NOMO-1 treated with DMSO at 0.1 percent for 48 hours (cell line): ENCODE results near the gene NACC2.

Experiments used
- DNase-seq: peaks from one replicate; lab custom pipeline; 2025; ENCODE audit not compliant: unreplicated experiment; lab: John Stamatoyannopoulos, UW

NACC2 gene

DNA sequence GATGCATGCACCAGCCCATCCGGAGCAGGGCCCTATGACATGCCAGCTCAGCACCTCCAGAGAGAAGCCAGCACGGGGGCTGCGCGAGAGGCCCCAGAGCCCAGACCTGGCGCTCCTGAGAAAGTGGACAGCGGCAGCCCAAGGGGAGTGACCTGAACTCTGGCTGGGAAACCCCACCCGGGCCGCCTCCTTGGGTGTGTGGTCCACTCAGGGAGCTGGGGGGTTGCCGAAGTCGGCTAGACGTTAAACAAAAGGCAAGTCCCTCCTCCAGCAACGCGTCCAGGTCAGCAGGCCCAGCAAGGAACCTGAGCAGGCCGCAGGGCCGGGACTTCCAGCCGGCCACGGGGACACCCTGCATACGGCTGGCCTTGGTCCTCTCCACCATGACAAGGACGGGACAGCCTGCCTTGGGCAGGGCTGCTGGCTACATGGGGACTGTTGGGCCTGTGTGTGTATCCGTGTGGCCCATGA is 35.7 kb downstream of the NACC2 start:
- no peak for DNase-seq

DNA sequence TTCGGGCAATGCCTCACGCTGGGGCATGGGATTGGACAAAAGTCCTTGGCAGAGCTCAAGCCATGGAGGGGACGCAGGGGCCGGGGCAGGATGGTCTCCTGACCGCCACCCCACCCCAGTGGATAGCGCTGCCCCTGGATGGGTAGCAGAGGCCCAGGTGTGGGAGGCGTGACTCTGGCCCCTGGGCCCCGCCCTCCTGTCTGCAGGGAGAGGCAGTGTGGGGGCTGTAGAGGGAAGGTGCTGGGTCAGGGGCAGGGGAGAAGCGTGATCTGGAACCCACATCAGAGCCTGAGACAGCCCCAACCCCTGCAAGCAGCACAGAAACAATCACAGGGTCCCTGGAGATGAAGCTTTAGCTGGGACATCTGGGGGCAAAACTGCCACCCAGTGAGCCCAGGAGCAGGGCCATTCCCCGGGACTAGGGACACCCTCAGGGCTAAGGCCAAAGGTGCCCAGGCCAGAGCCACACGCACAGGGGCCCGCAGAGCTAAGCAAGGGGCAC is 36.2 kb downstream of the NACC2 start:
- no peak for DNase-seq

DNA sequence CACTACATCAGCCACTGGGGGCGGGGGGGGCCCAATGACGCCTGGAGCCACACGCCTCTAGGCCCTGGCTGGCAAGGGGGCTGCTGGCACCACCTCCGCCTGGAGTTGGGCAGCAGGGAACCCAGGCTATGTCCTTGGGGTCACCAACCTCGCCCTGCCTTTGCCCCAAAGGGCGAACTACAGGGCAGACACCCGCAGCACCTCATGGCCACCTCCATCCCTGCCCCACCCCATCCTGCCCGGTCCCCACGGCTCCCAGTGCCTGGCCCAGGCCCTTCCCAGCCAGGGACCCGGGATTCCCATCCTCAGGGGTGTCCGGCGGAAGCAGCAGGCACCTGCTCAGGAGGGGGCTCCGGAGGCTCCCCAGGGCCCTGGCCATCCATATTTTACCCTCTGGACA is 37.0 kb downstream of the NACC2 start:
- DNase-seq, result no peak

DNA sequence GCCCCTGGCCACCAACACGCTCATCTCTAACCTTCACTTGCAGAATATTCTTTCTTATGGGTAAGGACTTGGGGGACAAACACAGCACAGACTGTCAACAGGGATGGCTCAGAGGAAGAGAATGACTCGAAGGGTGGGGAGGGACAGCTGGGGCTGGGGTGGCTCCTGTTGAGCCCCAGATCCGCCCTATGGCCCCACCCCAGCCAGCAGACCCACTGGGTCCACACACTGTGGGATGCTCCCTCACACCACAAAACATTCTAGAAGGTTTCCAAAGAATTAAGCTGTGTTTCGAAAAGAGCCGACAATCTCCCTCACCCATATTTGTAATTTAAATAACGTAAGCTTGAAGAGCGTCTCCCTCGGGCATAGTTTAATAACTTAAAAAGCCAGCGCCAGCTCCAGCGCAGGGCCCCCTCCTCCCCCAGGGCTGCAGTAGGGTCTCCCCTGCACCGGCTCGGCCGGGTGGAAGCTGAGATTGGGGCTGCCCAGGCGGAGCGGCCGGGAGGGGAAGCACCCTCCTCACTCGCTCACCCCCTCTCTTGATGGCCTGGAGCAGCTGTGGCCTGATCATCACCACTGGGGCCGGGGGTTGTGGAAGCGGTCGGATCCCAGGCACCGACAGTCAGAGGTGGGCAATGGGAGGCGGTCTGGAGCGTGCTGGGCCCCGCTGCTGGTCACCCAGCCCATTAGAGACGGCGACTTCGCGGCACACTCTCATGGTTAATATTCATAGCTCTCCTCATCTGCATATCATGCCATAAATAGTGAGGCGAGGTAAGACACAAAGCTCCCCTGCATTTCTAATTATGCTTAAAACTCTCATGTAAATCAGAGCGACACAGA is 37.6 kb downstream of the NACC2 start:
- DNase-seq, result no peak

DNA sequence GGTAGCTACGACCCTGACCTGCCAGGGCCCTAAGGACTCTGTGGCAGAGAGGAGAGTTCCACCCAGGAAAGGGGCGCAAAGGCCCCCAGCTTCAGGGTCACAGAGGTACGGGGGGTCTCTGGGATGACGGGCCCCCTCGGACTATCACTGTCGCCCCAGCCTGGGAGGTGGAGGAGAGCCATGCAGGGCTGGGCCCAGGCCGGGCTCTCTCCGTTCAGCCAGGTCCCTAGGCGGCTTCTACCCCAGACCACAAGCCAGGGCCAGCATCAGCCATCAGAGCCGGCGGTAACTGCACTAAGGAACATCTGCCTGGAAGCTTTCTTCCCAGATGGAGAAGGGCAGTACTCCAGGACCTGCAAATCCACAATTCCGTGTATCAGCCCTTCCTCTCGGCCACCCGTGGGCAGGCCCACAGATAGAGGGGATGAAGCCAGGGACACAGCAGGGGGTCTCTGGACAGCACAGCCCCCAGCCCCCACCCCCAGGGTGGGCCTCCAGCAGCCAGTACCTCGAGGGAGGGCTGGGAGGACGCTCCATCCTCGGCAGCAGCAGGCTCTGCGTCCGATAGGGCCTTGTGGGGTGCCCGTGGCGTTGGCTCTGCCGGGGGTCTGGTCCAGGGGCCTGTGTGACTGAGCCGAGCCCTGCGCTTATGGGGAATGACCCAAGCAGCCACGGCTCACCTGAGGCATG is 38.4 kb downstream of the NACC2 start:
- DNase-seq, result no peak

DNA sequence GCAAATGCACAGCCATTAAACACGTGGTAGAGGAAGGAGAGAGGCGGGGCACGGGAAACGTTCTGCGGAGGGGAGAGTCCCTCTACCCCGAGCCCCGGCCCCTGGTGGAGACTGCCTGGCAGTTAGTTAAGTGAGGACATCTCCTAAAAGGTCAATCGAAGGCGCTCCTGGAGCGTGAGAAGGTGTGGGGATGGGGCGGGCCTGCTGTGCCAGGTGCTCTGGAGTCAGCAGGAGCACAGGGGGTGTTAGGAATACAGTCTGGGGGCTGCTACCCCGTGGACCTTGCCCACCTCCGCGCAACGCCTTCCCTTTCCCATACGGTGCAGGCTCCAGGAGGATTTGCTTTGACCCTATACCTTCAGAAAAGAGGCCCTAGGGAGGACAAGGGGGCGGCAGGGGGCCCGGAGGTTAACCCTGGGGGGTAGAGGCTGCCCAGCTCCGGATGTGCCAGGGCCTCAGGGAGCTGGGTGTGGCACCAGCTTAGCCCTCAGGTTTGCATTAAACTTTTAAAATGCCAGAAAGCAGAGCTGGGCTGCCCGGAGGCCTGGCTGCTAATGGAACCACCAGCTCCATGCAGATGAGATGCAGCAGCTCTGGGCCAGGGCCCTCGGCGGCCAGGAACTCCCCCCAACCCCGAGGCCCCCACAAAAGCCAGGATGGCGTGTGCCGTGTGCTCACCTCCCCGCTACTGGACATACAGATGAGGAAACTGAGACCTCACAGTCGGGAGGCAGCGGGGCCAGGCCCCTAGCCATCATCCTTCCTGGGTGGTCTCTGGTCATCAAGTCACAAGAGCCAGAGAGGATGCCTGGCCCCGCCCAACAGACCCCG is 39.2 kb downstream of the NACC2 start:
- no peak for DNase-seq

DNA sequence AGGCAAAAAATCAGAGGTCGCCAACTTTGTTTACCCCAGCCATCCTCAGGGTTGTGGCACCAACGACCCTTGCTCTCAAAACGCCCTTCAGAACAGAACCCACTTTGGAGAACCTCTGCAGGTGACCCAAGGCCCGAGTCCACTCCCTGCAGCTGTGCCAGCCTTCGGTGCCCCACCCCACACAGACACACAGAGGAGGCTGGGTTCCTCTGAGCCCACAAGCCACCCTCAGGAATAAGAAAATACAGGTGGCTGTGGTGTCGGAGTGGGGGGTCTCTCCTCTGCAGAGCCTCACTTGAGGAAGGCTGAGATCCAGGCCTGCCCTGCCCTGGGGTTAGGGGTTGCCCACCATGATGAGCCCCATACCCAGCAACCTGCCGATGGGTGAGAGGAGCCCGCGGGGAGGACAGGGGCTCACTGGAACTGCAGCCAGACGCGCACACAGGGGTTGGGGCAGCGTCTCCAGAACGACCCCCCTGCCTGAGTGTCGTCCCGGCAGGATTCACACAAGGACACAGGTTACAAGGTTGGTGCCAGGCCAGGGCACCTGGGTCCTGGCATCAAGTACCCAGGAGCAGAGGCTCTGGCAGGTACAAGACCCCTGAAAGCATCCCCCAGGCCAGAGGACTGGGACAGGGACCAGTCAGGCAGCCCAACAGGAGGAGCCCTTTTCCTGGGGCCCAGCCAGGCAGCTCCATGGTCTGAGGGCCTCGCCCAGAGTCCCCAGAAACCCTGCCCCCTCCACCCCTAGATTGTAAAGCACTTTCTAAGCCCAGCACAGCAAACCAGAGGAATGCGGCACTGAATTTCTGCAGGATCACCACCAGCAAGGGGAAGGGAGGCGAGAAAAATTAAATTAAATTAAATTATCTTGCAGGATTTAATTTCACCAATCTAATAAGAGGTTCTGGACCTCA is 40.0 kb downstream of the NACC2 start:
- DNase-seq, result no peak

DNA sequence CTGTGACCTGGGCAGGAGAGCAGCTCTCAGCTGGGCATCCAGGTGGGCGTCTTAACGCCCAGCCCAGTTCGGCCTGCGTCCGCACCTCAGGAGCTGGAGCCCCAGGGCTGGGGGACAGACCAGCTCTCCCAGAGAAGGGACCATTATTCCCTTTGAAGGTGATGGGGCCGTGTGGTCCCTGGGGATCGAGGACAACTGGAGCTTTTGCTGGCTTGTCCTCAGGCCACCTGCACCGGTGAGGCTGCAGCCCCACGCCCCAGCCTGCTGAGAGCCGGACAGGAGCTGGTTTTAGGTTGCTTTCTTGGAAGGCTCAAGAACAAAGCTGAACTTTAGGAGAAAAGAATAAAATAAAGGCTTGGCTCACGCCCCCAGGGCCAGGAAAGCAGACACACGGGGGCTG is 40.9 kb downstream of the NACC2 start:
- DNase-seq, result no peak

DNA sequence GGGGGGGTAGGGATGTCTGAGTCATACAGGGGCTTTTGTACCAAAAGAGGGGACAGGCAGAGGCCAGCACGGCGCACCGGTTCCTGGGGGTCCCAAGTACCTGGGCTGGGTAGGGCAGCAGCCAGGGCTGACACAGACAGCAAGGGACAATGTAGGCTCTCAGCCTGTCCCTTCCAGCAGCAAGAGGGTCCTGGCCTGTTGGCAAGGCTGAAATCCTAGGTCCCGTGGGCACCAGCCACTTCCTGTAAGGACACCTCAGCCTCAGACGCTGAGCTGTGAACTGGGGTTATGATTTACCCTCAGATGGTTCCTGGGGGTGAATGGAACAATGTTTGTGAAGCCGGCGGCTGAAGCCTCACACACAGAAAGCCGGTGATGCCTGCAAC is 41.3 kb downstream of the NACC2 start:
- DNase-seq, result no peak

DNA sequence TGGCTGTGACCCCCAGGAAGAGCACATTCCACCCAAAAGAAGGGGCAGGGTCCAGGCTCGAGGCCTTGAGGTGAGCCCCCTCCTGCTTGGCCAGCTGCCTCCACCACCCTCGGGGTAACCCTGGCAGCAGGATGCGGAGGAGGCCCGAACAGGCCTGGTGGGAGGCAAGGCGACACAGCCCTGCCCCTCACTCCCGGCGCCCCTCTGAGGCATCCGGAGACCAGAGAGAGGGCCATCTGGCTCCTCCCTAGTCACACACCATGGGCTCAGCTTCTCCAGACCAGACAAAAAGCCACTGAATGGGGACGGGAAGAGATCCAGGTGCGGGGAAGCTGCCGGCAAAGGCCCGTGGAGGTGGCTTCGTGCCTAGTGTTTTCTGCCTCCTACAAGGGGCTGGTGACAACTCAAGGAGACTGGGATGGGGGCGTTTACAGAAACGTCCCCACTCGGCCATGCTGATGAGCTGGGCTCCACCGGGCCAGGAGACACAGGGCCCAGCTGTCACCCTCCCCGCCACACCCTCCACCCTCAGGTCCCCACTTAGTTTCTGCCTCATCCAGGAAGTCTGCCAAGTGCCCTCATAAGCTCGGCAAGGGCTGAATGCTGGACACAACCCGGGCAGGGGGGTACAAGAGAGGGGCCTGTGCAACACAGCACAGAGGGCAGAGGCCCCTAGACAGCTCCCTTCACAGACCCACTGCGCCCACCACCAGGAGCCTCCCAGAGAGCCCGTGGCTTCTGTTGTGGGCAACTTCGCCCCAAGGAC is 41.9 kb downstream of the NACC2 start:
- DNase-seq, result no peak

DNA sequence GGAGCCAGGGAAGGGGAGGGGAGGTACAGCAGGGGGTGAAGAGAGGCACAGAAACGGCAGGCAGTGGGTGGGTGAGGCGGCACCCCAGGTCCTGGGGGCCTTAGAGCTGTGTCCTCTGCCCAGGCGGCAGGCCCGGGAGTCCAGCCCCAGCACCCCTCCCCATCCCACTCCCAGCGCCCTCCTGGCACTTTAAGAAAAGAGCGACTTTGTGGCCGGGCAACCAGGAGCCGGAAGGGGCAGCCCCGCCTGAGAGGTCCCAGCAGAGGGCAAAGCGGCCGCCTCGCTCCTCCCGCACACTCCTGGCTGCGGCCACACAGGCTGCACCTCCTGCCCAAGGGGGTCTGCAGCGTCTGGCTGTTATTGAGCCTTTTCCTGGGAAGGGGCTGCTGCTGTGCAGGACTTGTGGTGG is 42.6 kb downstream of the NACC2 start:
- peak; percentile 58 for DNase-seq

DNA sequence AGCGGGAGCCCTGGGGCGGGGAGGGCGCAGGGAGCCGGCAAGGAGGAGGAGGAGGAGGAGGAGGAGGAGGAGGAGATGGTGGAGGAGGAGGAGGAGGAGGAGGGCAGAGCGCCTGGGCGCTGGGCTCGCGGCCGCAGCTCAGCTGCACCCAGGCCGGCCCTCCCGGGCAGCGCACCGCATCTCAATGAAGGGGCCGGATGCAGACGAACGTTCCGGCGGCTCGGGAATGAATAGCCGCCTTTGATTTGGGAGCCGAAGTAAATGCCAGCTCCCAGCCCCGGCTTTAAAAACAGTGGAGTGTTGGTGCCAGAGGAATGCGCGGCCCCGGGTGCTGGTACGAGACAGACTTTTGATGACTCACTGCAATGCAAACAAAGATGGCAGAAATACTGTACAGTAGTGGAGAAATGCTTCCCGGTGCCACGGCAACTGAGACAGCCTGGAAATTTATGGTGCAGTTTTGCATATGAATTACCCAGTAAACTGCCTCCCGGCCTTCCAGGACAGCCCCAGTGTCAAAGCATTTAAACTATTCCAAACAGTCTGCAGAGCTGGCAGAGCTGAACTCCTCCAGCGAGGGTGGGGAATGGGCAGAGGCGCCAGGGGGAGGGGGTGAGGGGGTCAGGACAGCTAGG is 43.1 kb downstream of the NACC2 start:
- peak; percentile 98 for DNase-seq

DNA sequence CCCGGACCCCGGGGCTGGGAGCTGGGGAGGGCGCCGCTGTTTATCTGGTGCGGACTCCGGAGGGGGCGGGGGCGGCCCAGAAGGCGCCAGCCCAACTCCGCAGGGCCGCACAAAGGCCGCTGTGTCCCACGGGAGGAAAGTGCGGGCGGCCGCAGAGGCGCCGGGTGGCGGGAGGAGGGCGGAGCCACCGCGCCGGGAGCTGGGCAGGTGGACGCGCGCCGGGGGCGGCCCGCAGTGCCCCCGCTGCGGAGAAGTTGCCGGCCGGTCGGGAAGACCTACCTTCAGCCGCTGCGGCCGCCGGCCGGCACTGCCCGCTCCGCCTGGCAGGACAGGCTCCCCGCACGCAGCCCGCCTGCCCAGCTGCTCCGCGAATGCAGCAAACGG is 43.6 kb downstream of the NACC2 start:
- no peak for DNase-seq

DNA sequence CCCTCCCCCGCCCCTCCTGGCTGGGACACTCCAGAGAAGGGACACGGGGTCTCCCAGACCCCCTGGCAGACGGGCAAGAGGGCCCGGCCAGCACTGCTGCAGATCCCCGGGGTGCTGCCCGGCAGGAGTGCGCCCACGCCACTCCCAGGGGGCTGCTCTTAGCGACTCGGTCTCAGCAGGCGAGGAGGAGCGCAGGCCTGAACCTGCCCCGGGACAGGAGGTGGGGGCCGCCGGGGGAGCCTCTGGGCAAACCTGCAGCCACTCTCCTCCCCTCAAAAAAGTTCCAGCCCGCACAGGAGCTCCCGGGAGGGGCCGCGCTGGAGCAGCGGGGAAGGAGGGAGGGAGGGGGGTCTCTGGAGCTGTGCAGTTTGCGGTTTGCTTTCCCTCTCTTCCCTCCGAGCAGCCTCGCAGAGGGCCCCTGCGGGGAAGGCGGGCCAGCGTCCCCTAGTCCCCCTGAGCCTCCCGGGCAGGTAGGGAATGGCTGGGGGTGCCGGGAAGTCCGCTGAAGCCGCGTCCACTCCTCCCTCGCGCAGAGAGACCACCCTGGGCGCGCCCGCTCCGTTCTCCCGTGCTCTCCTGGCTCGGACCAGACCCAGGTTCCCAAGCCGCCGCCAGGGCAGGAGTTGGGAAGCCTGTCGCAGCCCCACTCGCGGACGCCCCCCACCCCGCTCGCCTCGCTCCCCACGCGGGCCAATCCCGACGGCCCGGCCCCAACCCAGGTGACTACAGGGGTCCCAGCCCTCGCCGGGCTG is 44.2 kb downstream of the NACC2 start:
- DNase-seq, result no peak

DNA sequence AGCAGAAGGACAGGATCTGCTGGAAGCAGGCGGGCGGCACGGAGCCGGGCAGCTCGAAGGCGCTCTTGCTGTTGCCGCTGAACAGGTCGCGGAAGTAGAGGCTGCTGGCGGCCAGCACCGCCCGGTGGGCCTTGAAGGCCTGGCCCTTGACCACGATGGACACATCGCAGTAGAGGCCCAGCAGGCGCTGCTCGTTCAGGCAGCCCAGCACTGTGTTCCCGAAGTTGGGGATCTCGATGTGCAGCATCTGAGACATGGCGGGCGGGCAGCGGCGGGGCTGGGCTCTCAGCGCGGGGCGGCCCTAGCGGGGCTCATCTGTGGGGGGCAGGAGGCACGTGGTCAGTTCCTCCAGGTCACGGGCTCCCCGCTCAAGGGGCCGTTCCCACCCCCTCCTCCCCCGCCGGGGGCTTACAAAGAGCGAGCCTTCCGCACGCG is 44.8 kb downstream of the NACC2 start:
- no peak for DNase-seq

DNA sequence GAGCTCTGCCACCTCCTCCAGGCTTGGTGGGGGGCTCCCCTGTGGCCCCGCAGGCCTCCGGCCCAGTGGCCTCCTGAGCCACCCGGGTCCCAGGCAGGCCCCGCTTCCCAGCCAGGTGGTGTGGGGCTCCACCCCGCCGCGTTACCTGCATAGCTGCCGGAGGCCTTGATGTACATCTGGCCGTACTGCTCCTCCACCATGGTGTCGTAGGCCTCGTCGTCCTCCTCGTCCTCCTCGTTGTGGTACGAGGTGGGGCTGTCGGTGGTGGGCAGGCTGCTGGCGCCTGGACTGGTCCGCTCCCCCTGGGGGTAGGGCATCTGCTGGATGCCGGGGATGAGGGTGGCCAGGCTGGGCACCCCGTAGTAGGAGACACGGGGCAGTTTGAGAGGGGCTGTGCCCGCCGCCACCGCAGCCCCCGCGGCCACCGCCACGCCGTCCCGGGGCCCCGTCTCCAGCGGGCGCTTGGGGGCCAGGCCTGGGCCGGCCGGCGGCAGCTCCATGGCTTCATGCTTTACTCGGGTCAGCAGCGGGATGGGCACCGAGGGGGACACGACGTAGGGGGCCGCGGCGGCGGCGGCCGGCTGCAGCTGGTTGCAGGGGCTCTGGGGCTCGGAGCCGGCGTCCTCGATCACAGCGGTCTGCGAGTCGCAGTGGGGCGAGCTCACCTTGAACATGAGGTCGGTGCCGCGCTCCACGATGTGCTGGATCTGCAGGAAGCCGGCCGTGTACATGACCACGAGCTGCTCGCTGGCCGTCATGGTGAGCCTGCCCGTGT is 45.4 kb downstream of the NACC2 start:
- DNase-seq, result no peak

DNA sequence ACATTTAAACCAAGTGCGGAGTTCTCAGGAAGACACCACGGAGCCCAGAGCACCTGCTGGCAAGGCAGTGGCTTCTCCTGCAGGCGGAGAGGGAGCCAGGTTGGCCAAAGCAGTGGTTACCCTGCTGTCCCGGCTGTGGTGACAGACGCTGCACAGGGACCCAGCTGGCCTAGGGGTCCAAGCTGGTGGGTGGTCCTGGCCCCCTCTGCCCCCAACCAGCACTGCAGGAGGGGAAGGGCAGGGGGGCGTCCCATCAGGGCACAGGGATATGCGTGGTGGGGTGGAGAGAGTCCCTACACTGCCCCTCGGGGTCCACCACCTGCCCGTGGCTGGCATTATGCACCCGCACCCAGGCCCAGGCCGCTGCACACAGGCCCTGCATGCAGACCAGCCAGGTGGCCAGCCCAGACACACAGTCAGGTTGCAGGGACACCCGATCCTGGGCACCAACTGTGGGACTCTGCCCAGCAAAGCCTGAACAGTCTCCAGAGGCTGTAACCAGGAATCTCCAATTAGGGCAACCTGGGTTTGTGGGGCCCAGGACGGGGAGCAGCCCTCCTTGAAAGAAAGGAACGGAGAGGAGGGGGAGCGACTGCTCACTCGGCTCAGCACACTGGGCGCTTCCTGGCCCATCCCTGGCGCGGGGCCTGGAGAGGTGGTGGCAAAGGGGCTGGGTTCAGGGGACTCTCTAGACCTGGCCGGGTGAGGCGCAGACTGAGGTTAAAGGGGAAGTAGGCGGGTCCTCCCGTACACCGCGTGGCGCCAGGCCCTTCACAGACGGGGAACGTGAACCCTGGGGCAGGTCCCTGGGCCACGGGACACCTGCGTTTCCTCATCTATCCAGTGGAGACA is 46.3 kb downstream of the NACC2 start:
- DNase-seq, result peak; percentile 44
